PC-3 (cell line): Measurements from ENCODE around the gene ZNF710. TPM values are rescaled to one million over a fixed set of nuclear protein-coding genes. Genes with fewer than 3 reads are reported as not detected.
"Not testable (repeated sequence)": the region's sequence is repeated elsewhere in the genome, so short reads cannot be mapped to it uniquely, and the experiment has no call there.

Experiments
- ATAC-seq: fragments of 200-7000 bp; cut with Tn5 transposase; 2 replicates; pipeline ENCODE4 v1.9.1; 2020; ENCODE audit warnings: mild to moderate bottlenecking, moderate library complexity
- BruUV-seq: library from RNA; stranded (reverse); fragments of 400-500 nt; replicated peaks from 2 replicates; lab custom pipeline; 2021; lab: Mats Ljungman, UMichigan
- CTCF ChIA-PET: fragments of 300-600 bp; sonication (Branson Sonifier 250); formaldehyde crosslinking; loops from one replicate; lab custom pipeline; 2022; ENCODE audit warnings: antibody characterized with exemption; lab: Charles Lee
- POLR2A ChIA-PET: fragments of 300-600 bp; sonication (Branson Sonifier 250); formaldehyde crosslinking; loops from one replicate; lab custom pipeline; 2022; ENCODE audit warnings: antibody characterized with exemption; ENCODE audit not compliant: unreplicated experiment; lab: Charles Lee
- DNase-seq: peaks from one replicate; pipeline ENCODE4 v3.0.0-alpha.2; 2015
- H2AFZ ChIP-seq: fragments of 300-600 bp; sonication (generic); 2 replicates; pipeline ENCODE4 v1.6.0; 2016; ENCODE audit warnings: antibody characterized with exemption, low read length
- H3F3A ChIP-seq: fragments of 300-600 bp; sonication (generic); one replicate; pipeline ENCODE4 v1.6.0; 2017; ENCODE audit warnings: antibody characterized with exemption, low read length, control low read depth, mild to moderate bottlenecking; ENCODE audit not compliant: unreplicated experiment
- H3K27ac ChIP-seq: fragments of 300-600 bp; sonication (generic); 2 replicates; pipeline ENCODE4 v1.5.1; 2016; ENCODE audit warnings: mild to moderate bottlenecking, low read length
- H3K27me3 ChIP-seq: fragments of 300-600 bp; sonication (generic); 2 replicates; pipeline ENCODE4 v1.6.1; 2016; ENCODE audit warnings: low read length, mixed read lengths
- H3K36me3 ChIP-seq: fragments of 300-600 bp; sonication (generic); 2 replicates; pipeline ENCODE4 v1.6.1; 2016; ENCODE audit warnings: low read depth, mixed run types, low read length, mixed read lengths
- H3K4me1 ChIP-seq: fragments of 300-600 bp; sonication (generic); 2 replicates; pipeline ENCODE4 v1.5.1; 2016; ENCODE audit warnings: low read length; ENCODE audit not compliant: insufficient read depth
- H3K4me2 ChIP-seq: fragments of 300-600 bp; sonication (generic); 2 replicates; pipeline ENCODE4 v1.6.0; 2016; ENCODE audit warnings: low read length
- H3K4me3 ChIP-seq: fragments of 300-600 bp; sonication (generic); 2 replicates; pipeline ENCODE4 v1.5.1; 2016; ENCODE audit warnings: mild to moderate bottlenecking, low read length, mixed read lengths
- H3K79me2 ChIP-seq: fragments of 300-600 bp; sonication (generic); 2 replicates; pipeline ENCODE4 v1.6.1; 2017; ENCODE audit warnings: low read length, mixed read lengths
- H3K9ac ChIP-seq: fragments of 300-600 bp; sonication (generic); 2 replicates; pipeline ENCODE4 v1.6.0; 2016; ENCODE audit warnings: mild to moderate bottlenecking, low read length
- H3K9me2 ChIP-seq: fragments of 300-600 bp; sonication (generic); replicated peaks from 2 replicates; pipeline ENCODE4 v1.6.1; 2016; ENCODE audit warnings: mixed run types, low read length, mixed read lengths
- H3K9me3 ChIP-seq: fragments of 300-600 bp; sonication (generic); 2 replicates; pipeline ENCODE4 v1.6.1; 2016; ENCODE audit warnings: low read length, mixed read lengths
- H4K20me1 ChIP-seq: fragments of 300-600 bp; sonication (generic); 2 replicates; pipeline ENCODE4 v1.6.1; 2016; ENCODE audit warnings: low read length, mixed read lengths
- CTCF ChIP-seq: fragments of 300-600 bp; sonication (generic); conservative IDR thresholded peaks from 2 replicates; pipeline ENCODE4 v1.5.1; 2017; ENCODE audit warnings: antibody characterized with exemption, low read depth, mild to moderate bottlenecking, low read length
- EZH2 ChIP-seq: fragments of 300-600 bp; sonication (generic); IDR thresholded peaks from one replicate; pipeline ENCODE4 v1.6.1; 2017; ENCODE audit warnings: antibody characterized with exemption, mild to moderate bottlenecking, low read length; ENCODE audit not compliant: unreplicated experiment
- EZH2phosphoT487 ChIP-seq: fragments of 300-600 bp; sonication (generic); IDR thresholded peaks from 2 replicates; pipeline ENCODE4 v1.6.1; 2018; ENCODE audit warnings: mild to moderate bottlenecking, antibody characterized with exemption, low read length, borderline replicate concordance
- intact Hi-C: fragments of 100-400 bp; cut with micrococcal nuclease; formaldehyde crosslinking; loops from 2 replicates; pipeline ENCODE4 v1.9.0; 2023
- total RNA-seq: library from RNA; depleted of rRNA; stranded (reverse); fragments of >200 nt; gene quantifications from 2 replicates; pipeline ENCODE4 v1.2.3, GENCODE V29; 2014

Gene ZNF710
- total RNA-seq, 1 experiment from 2014 or later, result 12.9 TPM

DNA sequence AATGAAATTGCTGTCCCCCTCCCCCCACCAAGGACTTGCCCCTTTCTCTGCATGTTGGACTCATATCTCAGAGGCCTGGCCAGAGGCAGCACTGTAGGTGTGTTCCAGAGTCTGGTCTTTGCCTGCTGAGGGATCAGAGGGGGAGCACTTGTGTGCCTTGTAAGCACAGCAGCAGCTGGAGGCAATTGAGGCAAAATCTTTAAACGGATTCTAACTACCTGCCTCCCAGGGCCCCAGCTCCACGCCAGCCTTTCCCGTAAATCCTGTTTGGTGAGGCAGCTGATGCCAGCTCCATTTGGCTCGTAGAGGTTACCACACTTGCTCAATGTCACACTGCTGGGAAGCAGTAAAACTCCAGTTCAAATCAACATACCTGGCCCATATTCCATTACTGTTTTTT is 103.4 kb downstream of the ZNF710 start:
- Histone ChIP-seq H3K4me3 (no peak overlapping the region), H3F3A (no peaks in the 10 kb centered on the region), H3K27ac (no peak overlapping the region), H3K4me2 (peak overlapping the region; percentile 67), H3K9me3 (no peaks in the 10 kb centered on the region), H3K36me3 (no peaks in the 10 kb centered on the region), H3K79me2 (peaks cover 20% of the 10 kb centered on the region), H3K9me2 (no peaks in the 10 kb centered on the region), H4K20me1 (no peaks in the 10 kb centered on the region), H3K9ac (no peak overlapping the region), H3K4me1 (peaks cover 41% of the 10 kb centered on the region), H3K27me3 (no peaks in the 10 kb centered on the region), H2AFZ (no peak overlapping the region)
- intact Hi-C loops, result no loop called here
- BruUV-seq, result no TSS peak
- POLR2A ChIA-PET, result no interaction called here
- TF ChIP-seq CTCF (no peak), EZH2 (no peak)
- CTCF ChIA-PET, result no interaction called here
- no peak for ATAC-seq
- DNase-seq, result peak; percentile 85

- Histone ChIP-seq H3K9ac (no peak overlapping the region), H3K36me3 (no peaks in the 10 kb centered on the region), H4K20me1 (no peaks in the 10 kb centered on the region), H3K4me2 (no peak overlapping the region), H3K4me1 (peaks cover 41% of the 10 kb centered on the region), H2AFZ (no peak overlapping the region), H3K27me3 (no peaks in the 10 kb centered on the region), H3K9me2 (no peaks in the 10 kb centered on the region), H3K4me3 (no peak overlapping the region), H3K9me3 (no peaks in the 10 kb centered on the region), H3K79me2 (peaks cover 17% of the 10 kb centered on the region), H3F3A (no peaks in the 10 kb centered on the region), H3K27ac (no peak overlapping the region)
- intact Hi-C loops, result no loop called here
- TF ChIP-seq EZH2, result no peak
- ATAC-seq (no peak), DNase-seq (no peak)
- ChIA-PET POLR2A (no interaction called here), CTCF (no interaction called here)
- no TSS peak for BruUV-seq
Observed at GRCh38 chr15:90105521-90105920, 104.4 kb downstream of the ZNF710 start.

DNA sequence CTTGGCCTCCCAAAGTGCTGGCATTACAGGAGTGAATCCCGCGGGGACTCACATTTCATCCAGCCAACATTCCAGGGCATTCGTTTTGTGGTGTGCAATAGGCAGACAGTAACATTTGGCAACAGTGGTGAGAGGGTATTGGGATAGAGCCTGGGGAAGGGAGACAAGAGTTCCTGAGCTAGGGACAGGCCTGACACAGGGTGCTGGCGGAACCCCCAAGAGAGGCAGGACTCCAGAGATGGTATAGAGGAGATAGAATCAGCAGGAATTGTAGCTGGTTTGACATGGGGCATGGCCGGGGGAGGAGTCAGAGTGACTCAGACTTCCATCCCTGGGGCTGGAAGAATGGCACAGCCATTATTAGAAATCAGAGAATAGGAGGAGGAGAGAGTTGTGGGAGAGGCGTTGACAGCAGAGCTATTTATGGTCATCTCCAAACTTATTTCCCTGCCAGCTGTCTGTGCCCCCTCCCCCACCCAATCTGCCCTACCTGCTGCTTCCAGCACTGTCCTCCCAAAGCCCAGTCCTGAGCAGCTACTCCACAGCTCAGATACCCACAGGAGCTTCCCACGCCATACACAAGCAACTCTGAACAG is 105.5 kb downstream of the ZNF710 start:
- peak overlapping the region; percentile 40 for H3K4me2 ChIP-seq
- peaks cover 6% of the 10 kb centered on the region for H3K79me2 ChIP-seq
- H3K27ac ChIP-seq, result no peak overlapping the region
- peak; percentile 75 for DNase-seq
- H2AFZ ChIP-seq, result peak overlapping the region; percentile 69
- no peak for TF ChIP-seq CTCF
- no peak for TF ChIP-seq EZH2phosphoT487
- TF ChIP-seq EZH2, result no peak
- POLR2A ChIA-PET, result interaction anchor here (0.5 kb wide), 1 partner anchor 106 kb away, joined by 3 read pairs; the partner anchor contains the start of gene ZNF710
- CTCF ChIA-PET, result no interaction called here
- peak; percentile 57 for ATAC-seq
- no TSS peak for BruUV-seq
- H3K4me1 ChIP-seq, result peaks cover 34% of the 10 kb centered on the region
- no peaks in the 10 kb centered on the region for H3K27me3 ChIP-seq
- H3K36me3 ChIP-seq, result no peaks in the 10 kb centered on the region
- H3K9me2 ChIP-seq, result no peaks in the 10 kb centered on the region
- H3K9me3 ChIP-seq, result no peaks in the 10 kb centered on the region
- intact Hi-C loops, result no loop called here
- no peak overlapping the region for H3K4me3 ChIP-seq
- H3K9ac ChIP-seq, result no peak overlapping the region
- no peaks in the 10 kb centered on the region for H4K20me1 ChIP-seq
- no peaks in the 10 kb centered on the region for H3F3A ChIP-seq

- peaks cover 30% of the 10 kb centered on the region for H3K4me1 ChIP-seq
- H2AFZ ChIP-seq, intact Hi-C loops, H3K9me2 ChIP-seq, H3K27me3 ChIP-seq, H3K79me2 ChIP-seq, H3K4me3 ChIP-seq, DNase-seq, H3K36me3 ChIP-seq, CTCF ChIA-PET, H3K9me3 ChIP-seq, H3K4me2 ChIP-seq, BruUV-seq, H3K27ac ChIP-seq, H3K9ac ChIP-seq, H3F3A ChIP-seq, ATAC-seq, H4K20me1 ChIP-seq: not testable (repeated sequence)
- POLR2A ChIA-PET, result interaction anchor here (0.7 kb wide), 1 partner anchor 10 kb away, joined by 4 read pairs; no protein-coding TSS in a partner anchor
Observed at GRCh38 chr15:90108038-90108437, 106.9 kb downstream of the ZNF710 start.

- H3K4me2 ChIP-seq, H3K79me2 ChIP-seq, H3K27ac ChIP-seq, intact Hi-C loops, H2AFZ ChIP-seq, H3K9me2 ChIP-seq, H3K9me3 ChIP-seq, H3K4me3 ChIP-seq, POLR2A ChIA-PET, H3K36me3 ChIP-seq, CTCF ChIA-PET, BruUV-seq, H3K27me3 ChIP-seq, H4K20me1 ChIP-seq, H3F3A ChIP-seq, DNase-seq, H3K9ac ChIP-seq, ATAC-seq: not testable (repeated sequence)
- H3K4me1 ChIP-seq, result peaks cover 22% of the 10 kb centered on the region
Observed at GRCh38 chr15:90109163-90109751, 108.1 kb downstream of the ZNF710 start.
